ENCODE data around the gene KLK14. TPM values are rescaled to one million over a fixed set of nuclear protein-coding genes. Genes with fewer than 3 reads are reported as not detected.

Gene KLK14
- total RNA-seq, 1 donor from 2014 or later: 0.26 TPM

- H3K27ac Mint-ChIP-seq (ENCODE audit: unreplicated experiment): no peak overlapping the region
- no peak overlapping the region for H3K4me3 Mint-ChIP-seq
- TF ChIP-seq CTCF (conservative IDR thresholded peaks at IDR 0.05): no peak
- no peak for DNase-seq (ENCODE audit: low read depth, low spot score)
- no peaks in the 10 kb centered on the region for H3K4me1 Mint-ChIP-seq
- H3K36me3 Mint-ChIP-seq (ENCODE audit: low read depth): no peaks in the 10 kb centered on the region
- H3K9me3 Mint-ChIP-seq: no peaks in the 10 kb centered on the region
- H3K27me3 Mint-ChIP-seq (ENCODE audit: low read depth): peaks cover 24% of the 10 kb centered on the region
Measured at GRCh38 chr19:51084505-51084904, 1.8 kb upstream of the KLK14 start.

GRCh38 chr19:51083783-51084182, 1.1 kb upstream of the KLK14 start:
- H3K36me3 Mint-ChIP-seq (ENCODE audit: low read depth): no peaks in the 10 kb centered on the region
- H3K9me3 Mint-ChIP-seq: no peaks in the 10 kb centered on the region
- no peak for DNase-seq (ENCODE audit: low read depth, low spot score)
- no peak for TF ChIP-seq CTCF (conservative IDR thresholded peaks at IDR 0.05)
- H3K4me1 Mint-ChIP-seq: no peaks in the 10 kb centered on the region
- peaks cover 24% of the 10 kb centered on the region for H3K27me3 Mint-ChIP-seq (ENCODE audit: low read depth)
- no peak overlapping the region for H3K27ac Mint-ChIP-seq (ENCODE audit: unreplicated experiment)
- H3K4me3 Mint-ChIP-seq: no peak overlapping the region

- Mint-ChIP-seq H3K27me3 (ENCODE audit: low read depth) (peaks cover 24% of the 10 kb centered on the region), H3K4me3 (no peak overlapping the region), H3K9me3 (no peaks in the 10 kb centered on the region), H3K27ac (ENCODE audit: unreplicated experiment) (no peak overlapping the region), H3K36me3 (ENCODE audit: low read depth) (no peaks in the 10 kb centered on the region), H3K4me1 (no peaks in the 10 kb centered on the region)
- DNase-seq (ENCODE audit: low read depth, low spot score): no peak
- TF ChIP-seq CTCF (conservative IDR thresholded peaks at IDR 0.05): no peak
Measured at GRCh38 chr19:51083181-51083580, 494 bp upstream of the KLK14 start.

- no peaks in the 10 kb centered on the region for H3K36me3 Mint-ChIP-seq (ENCODE audit: low read depth)
- peaks cover 24% of the 10 kb centered on the region for H3K27me3 Mint-ChIP-seq (ENCODE audit: low read depth)
- H3K27ac Mint-ChIP-seq (ENCODE audit: unreplicated experiment): no peak overlapping the region
- H3K4me1 Mint-ChIP-seq: no peaks in the 10 kb centered on the region
- H3K9me3 Mint-ChIP-seq: no peaks in the 10 kb centered on the region
- DNase-seq (ENCODE audit: low read depth, low spot score): no peak
- TF ChIP-seq CTCF (conservative IDR thresholded peaks at IDR 0.05): no peak
- H3K4me3 Mint-ChIP-seq: no peak overlapping the region
Measured at GRCh38 chr19:51081476-51081875, 1.2 kb downstream of the KLK14 start.

- H3K27me3 Mint-ChIP-seq (ENCODE audit: low read depth): peaks cover 29% of the 10 kb centered on the region
- no peaks in the 10 kb centered on the region for H3K9me3 Mint-ChIP-seq
- TF ChIP-seq CTCF (conservative IDR thresholded peaks at IDR 0.05): no peak
- no peak for DNase-seq (ENCODE audit: low read depth, low spot score)
- H3K4me1 Mint-ChIP-seq: no peaks in the 10 kb centered on the region
- no peak overlapping the region for H3K27ac Mint-ChIP-seq (ENCODE audit: unreplicated experiment)
- H3K4me3 Mint-ChIP-seq: no peak overlapping the region
- H3K36me3 Mint-ChIP-seq (ENCODE audit: low read depth): no peaks in the 10 kb centered on the region
Measured at GRCh38 chr19:51079481-51080110, 3.1 kb downstream of the KLK14 start.
